Cardiac fibroblast (primary cell): ENCODE data around the gene CFAP97.

ENCODE experiments used
- DNase-seq, 2 donors: peaks; one replicate each; pipeline versions ENCODE4 v3.0.0 to v3.0.0-alpha.2; 2010; ENCODE audit warnings: low read depth in 2 of 2
- H3K4me3 ChIP-seq, 2 donors: replicated peaks in 1 of 2; 1 replicate in 1 of 2; 2 replicates in 1 of 2; pipeline ENCODE4 v1.5.1; 2011; ENCODE audit warnings: low read depth in 2 of 2, low read length in 2 of 2, mild to moderate bottlenecking in 2 of 2, moderate library complexity in 1 of 2
- TF ChIP-seq, protein P1 (sequence below): IDR thresholded peaks from one replicate; pipeline ENCODE4 v1.5.1; 2011; ENCODE audit warnings: low read depth, mild to moderate bottlenecking, low read length, inconsistent platforms

The CFAP97 gene

DNA sequence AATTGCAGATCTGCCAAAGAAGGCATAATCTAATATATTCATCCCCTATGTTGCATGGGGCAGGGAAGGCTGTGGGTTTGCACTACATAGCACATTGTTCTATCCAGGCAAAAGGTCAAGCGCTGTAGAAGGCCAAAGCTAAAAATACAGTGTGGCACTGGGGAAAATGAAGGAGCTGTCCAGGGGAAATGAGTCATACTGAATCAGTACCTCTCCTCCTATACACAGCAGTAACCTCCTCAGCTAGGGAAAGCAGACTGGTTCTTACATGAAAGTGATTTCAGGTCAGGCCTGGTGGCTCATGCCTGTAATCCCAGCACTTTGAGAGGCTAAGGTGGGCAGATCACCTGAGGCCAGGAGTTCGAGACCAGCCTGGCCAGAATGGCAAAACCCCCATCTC lies 91.7 kb downstream of the CFAP97 start:
- TF ChIP-seq, protein P1, sequence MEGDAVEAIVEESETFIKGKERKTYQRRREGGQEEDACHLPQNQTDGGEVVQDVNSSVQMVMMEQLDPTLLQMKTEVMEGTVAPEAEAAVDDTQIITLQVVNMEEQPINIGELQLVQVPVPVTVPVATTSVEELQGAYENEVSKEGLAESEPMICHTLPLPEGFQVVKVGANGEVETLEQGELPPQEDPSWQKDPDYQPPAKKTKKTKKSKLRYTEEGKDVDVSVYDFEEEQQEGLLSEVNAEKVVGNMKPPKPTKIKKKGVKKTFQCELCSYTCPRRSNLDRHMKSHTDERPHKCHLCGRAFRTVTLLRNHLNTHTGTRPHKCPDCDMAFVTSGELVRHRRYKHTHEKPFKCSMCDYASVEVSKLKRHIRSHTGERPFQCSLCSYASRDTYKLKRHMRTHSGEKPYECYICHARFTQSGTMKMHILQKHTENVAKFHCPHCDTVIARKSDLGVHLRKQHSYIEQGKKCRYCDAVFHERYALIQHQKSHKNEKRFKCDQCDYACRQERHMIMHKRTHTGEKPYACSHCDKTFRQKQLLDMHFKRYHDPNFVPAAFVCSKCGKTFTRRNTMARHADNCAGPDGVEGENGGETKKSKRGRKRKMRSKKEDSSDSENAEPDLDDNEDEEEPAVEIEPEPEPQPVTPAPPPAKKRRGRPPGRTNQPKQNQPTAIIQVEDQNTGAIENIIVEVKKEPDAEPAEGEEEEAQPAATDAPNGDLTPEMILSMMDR, result no peak
- H3K4me3 ChIP-seq, result no peak overlapping the region
- DNase-seq, result peak; percentile 96 to 97

DNA sequence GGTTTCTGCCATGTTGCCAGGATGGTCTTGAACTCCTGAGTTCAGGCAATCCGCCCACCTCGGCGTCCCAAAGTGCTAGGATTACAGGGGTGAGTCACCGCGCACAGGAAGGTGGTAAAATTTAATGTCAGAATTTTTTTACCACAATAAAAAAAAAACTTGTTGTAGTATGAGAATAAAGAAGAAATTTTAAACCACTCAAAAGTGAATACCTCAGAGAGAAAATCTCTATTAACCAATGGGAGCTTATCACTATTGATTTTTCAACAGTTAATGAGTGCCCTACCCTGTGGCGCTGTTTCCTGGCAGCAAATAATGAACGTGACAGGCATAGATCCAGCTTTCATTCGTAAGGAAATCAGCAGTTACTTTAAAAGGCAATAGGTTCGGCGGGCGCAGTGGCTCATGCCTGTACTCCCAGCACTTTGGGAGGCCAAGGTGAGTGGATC lies 93.4 kb downstream of the CFAP97 start:
- TF ChIP-seq, protein P1, result no peak
- no peak overlapping the region for H3K4me3 ChIP-seq
- DNase-seq, result no peak

DNA sequence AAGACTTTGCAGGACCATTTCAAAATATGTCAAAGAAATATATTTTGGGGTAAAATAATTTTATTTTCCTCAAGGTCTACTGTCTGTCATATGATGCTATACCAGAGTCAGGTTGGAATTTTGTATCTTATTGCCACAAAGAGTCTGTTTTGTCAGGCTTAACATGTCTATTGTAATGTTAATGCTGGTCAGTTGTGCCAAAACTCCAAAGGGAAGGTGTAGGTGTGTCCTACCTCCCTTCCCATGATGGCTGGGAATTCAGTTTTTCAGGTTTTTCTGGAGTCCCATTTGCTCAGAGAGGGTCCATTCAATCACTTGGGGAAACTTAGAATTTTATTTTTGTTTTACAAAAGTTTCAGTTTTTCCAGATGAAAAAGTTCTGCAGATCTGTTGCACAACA lies 94.1 kb downstream of the CFAP97 start:
- TF ChIP-seq, protein P1, result no peak
- H3K4me3 ChIP-seq, result no peak overlapping the region
- DNase-seq, result no peak
